ENCODE measurements around the gene GNAL.

Gene GNAL

DNA sequence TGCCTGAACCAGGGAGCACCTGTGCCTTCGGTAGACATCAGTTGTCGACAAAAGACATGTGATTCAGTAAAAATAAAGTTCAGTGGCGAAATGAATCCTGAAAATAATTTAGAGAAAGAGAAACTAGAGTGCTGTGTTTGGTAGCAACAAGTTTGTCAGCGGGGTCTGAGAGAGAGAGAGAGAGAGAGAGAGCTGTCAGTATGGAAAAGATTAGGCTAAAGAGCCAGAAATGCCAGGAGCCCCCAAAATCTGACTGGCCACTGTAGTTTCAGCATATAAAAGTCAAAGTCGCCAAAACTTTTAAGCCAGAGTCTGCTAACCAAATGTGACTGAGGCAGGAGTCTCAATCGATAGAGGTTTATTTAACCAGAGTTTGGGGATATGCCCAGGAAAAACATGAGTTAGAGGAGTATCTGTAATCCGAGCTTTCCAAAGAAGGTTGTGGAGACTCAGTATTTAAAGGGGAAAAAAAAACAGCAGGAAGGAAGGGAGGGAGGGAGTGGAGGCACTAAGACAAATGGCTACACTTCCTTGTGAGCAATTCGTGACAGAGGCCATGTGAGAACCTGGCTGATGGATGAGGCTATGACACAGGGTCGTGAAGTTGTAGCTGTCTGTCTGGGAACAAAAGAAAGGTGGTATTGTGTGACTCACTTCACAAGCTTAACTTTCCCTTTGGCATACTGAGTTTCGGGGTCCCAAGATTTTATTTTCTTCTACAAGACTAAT is 20.5 kb upstream of the GNAL start:
- Histone ChIP-seq H3K27me3 (replicated peaks; ENCODE audit: control insufficient read depth, insufficient read depth, low read length, poor library complexity, severe bottlenecking) (no peaks in the 10 kb centered on the region), H3K4me1 (ENCODE audit: control insufficient read depth, insufficient read depth, low read length, poor library complexity, severe bottlenecking) (no peaks in the 10 kb centered on the region), H3K27ac (ENCODE audit: insufficient read depth, low read length, poor library complexity, severe bottlenecking) (no peak overlapping the region), H3K4me3 (ENCODE audit: insufficient read depth, low read depth, low read length, poor library complexity, severe bottlenecking) (no peak overlapping the region), H3K36me3 (ENCODE audit: control insufficient read depth, insufficient read depth, low read length) (no peaks in the 10 kb centered on the region), H3K9me3 (ENCODE audit: control insufficient read depth, low read length) (no peaks in the 10 kb centered on the region)
- no peak for DNase-seq

- no peak for DNase-seq
- Histone ChIP-seq H3K9me3 (ENCODE audit: control insufficient read depth, low read length) (no peaks in the 10 kb centered on the region), H3K27ac (ENCODE audit: insufficient read depth, low read length, poor library complexity, severe bottlenecking) (no peak overlapping the region)
Observed at GRCh38 chr18:11669271-11669947, 19.7 kb upstream of the GNAL start.

GRCh38 chr18:11669948-11670275 is 19.2 kb upstream of the GNAL start:
- no peaks in the 10 kb centered on the region for H3K4me1 ChIP-seq (ENCODE audit: control insufficient read depth, insufficient read depth, low read length, poor library complexity, severe bottlenecking)
- no peak overlapping the region for H3K4me3 ChIP-seq (ENCODE audit: insufficient read depth, low read depth, low read length, poor library complexity, severe bottlenecking)
- no peaks in the 10 kb centered on the region for H3K36me3 ChIP-seq (ENCODE audit: control insufficient read depth, insufficient read depth, low read length)
- no peaks in the 10 kb centered on the region for H3K9me3 ChIP-seq (ENCODE audit: control insufficient read depth, low read length)
- no peak for DNase-seq
- no peaks in the 10 kb centered on the region for H3K27me3 ChIP-seq (replicated peaks; ENCODE audit: control insufficient read depth, insufficient read depth, low read length, poor library complexity, severe bottlenecking)
- H3K27ac ChIP-seq (ENCODE audit: insufficient read depth, low read length, poor library complexity, severe bottlenecking): no peak overlapping the region

More at GRCh38 chr18:11669271-11669947, 19.7 kb upstream of the GNAL start:
- Histone ChIP-seq H3K27me3 (replicated peaks; ENCODE audit: control insufficient read depth, insufficient read depth, low read length, poor library complexity, severe bottlenecking) (no peaks in the 10 kb centered on the region), H3K4me3 (ENCODE audit: insufficient read depth, low read depth, low read length, poor library complexity, severe bottlenecking) (no peak overlapping the region), H3K4me1 (ENCODE audit: control insufficient read depth, insufficient read depth, low read length, poor library complexity, severe bottlenecking) (no peaks in the 10 kb centered on the region), H3K36me3 (ENCODE audit: control insufficient read depth, insufficient read depth, low read length) (no peaks in the 10 kb centered on the region)

DNA sequence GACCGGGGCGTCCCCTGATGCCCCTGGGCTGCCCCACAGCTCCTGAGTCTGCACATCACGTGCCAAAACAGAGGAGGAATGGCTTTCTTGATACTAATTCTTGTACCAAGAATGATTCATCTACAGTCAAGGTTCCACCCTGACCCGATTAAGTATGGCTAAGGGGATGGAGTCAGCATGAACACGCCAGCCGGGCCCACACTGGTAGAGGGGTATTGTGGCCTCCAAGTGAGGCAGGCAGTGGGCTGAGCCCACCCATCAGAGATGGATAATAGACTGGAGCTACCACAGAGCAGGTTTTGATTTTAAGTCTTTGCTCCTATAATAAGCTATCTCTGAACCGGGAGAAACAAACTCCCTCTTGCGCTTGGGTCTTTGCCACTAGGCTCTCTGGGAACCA is 17.9 kb upstream of the GNAL start:
- Histone ChIP-seq H3K4me1 (ENCODE audit: control insufficient read depth, insufficient read depth, low read length, poor library complexity, severe bottlenecking) (no peaks in the 10 kb centered on the region), H3K27me3 (replicated peaks; ENCODE audit: control insufficient read depth, insufficient read depth, low read length, poor library complexity, severe bottlenecking) (no peaks in the 10 kb centered on the region), H3K27ac (ENCODE audit: insufficient read depth, low read length, poor library complexity, severe bottlenecking) (no peak overlapping the region), H3K36me3 (ENCODE audit: control insufficient read depth, insufficient read depth, low read length) (no peaks in the 10 kb centered on the region), H3K9me3 (ENCODE audit: control insufficient read depth, low read length) (no peaks in the 10 kb centered on the region), H3K4me3 (ENCODE audit: insufficient read depth, low read depth, low read length, poor library complexity, severe bottlenecking) (no peak overlapping the region)
- DNase-seq: no peak

DNA sequence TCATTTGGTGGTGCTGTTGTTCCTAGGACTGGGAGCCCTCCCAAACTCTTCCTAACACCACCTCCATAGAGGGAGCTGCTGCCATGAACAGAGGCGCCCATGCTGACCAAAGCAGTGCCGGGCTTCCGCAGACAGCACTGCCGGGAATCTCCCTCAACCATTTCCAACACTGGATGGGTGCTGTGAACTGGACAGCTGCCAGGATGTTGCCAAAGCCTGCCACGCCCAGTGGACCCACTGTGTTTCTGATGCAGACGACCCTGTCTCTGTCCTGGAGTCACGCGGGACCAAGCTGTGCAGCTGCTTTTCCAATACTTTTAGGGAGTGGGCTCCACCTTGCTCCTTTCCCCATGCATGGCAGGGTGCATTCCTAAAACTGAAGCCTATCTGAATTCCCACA is 16.9 kb upstream of the GNAL start:
- Histone ChIP-seq H3K9me3 (ENCODE audit: control insufficient read depth, low read length) (no peaks in the 10 kb centered on the region), H3K27ac (ENCODE audit: insufficient read depth, low read length, poor library complexity, severe bottlenecking) (no peak overlapping the region), H3K27me3 (replicated peaks; ENCODE audit: control insufficient read depth, insufficient read depth, low read length, poor library complexity, severe bottlenecking) (no peaks in the 10 kb centered on the region), H3K4me1 (ENCODE audit: control insufficient read depth, insufficient read depth, low read length, poor library complexity, severe bottlenecking) (no peaks in the 10 kb centered on the region), H3K4me3 (ENCODE audit: insufficient read depth, low read depth, low read length, poor library complexity, severe bottlenecking) (no peak overlapping the region), H3K36me3 (ENCODE audit: control insufficient read depth, insufficient read depth, low read length) (no peaks in the 10 kb centered on the region)
- DNase-seq: no peak

GRCh38 chr18:11672846-11673454 is 16.1 kb upstream of the GNAL start:
- Histone ChIP-seq H3K36me3 (ENCODE audit: control insufficient read depth, insufficient read depth, low read length) (no peaks in the 10 kb centered on the region), H3K4me3 (ENCODE audit: insufficient read depth, low read depth, low read length, poor library complexity, severe bottlenecking) (no peak overlapping the region), H3K9me3 (ENCODE audit: control insufficient read depth, low read length) (no peaks in the 10 kb centered on the region), H3K27me3 (replicated peaks; ENCODE audit: control insufficient read depth, insufficient read depth, low read length, poor library complexity, severe bottlenecking) (no peaks in the 10 kb centered on the region), H3K4me1 (ENCODE audit: control insufficient read depth, insufficient read depth, low read length, poor library complexity, severe bottlenecking) (no peaks in the 10 kb centered on the region), H3K27ac (ENCODE audit: insufficient read depth, low read length, poor library complexity, severe bottlenecking) (no peak overlapping the region)
- DNase-seq: no peak

DNA sequence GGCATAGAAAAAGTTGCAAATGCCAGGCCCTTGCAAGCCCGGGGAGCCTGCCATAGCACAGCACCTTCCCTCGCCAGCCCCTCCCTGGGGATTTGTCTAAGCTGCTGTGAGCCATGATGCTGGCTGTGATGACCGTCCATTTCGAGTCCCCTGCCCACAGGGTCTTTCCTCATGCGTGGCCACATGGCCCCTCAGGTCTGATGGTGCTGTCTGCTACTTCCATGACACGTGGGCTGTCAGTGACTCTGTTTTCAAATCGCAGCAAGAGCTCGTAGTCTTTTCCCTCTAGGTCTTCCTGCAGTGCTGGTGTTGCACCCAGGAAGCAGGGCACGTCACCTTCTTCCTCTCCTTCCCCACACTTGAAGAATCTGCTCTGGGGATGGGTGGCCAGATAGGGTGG is 15.5 kb upstream of the GNAL start:
- no peak for DNase-seq
- no peaks in the 10 kb centered on the region for H3K9me3 ChIP-seq (ENCODE audit: control insufficient read depth, low read length)
- H3K36me3 ChIP-seq (ENCODE audit: control insufficient read depth, insufficient read depth, low read length): no peaks in the 10 kb centered on the region
- no peaks in the 10 kb centered on the region for H3K4me1 ChIP-seq (ENCODE audit: control insufficient read depth, insufficient read depth, low read length, poor library complexity, severe bottlenecking)
- no peak overlapping the region for H3K27ac ChIP-seq (ENCODE audit: insufficient read depth, low read length, poor library complexity, severe bottlenecking)
- no peak overlapping the region for H3K4me3 ChIP-seq (ENCODE audit: insufficient read depth, low read depth, low read length, poor library complexity, severe bottlenecking)
- H3K27me3 ChIP-seq (replicated peaks; ENCODE audit: control insufficient read depth, insufficient read depth, low read length, poor library complexity, severe bottlenecking): no peaks in the 10 kb centered on the region

DNA sequence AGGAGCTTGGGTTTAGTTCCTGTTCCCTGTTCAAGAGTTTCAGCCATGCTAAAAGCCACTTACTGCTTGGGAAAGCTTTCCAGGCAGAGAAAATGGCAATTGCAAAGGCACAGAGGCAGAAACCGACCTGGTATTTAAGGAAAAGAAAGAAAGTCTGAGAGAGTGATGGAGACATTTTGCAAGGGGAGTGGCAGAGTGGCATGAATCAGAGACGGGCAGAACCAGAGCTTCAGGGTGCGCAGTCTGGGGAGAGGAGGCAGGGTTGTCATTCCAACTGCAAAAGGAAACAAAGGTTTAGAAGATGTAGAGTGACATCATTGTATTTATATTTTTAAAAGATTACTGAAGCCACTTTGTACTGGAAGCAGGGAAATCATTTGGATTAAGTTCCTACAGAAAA is 14.9 kb upstream of the GNAL start:
- DNase-seq: no peak
- no peak overlapping the region for H3K4me3 ChIP-seq (ENCODE audit: insufficient read depth, low read depth, low read length, poor library complexity, severe bottlenecking)
- no peak overlapping the region for H3K27ac ChIP-seq (ENCODE audit: insufficient read depth, low read length, poor library complexity, severe bottlenecking)
- H3K36me3 ChIP-seq (ENCODE audit: control insufficient read depth, insufficient read depth, low read length): no peaks in the 10 kb centered on the region
- H3K4me1 ChIP-seq (ENCODE audit: control insufficient read depth, insufficient read depth, low read length, poor library complexity, severe bottlenecking): no peaks in the 10 kb centered on the region
- H3K9me3 ChIP-seq (ENCODE audit: control insufficient read depth, low read length): no peaks in the 10 kb centered on the region
- no peaks in the 10 kb centered on the region for H3K27me3 ChIP-seq (replicated peaks; ENCODE audit: control insufficient read depth, insufficient read depth, low read length, poor library complexity, severe bottlenecking)

GRCh38 chr18:11676386-11676785 is 12.7 kb upstream of the GNAL start:
- H3K27me3 ChIP-seq (replicated peaks; ENCODE audit: control insufficient read depth, insufficient read depth, low read length, poor library complexity, severe bottlenecking): no peaks in the 10 kb centered on the region
- H3K9me3 ChIP-seq (ENCODE audit: control insufficient read depth, low read length): no peaks in the 10 kb centered on the region
- H3K4me1 ChIP-seq (ENCODE audit: control insufficient read depth, insufficient read depth, low read length, poor library complexity, severe bottlenecking): no peaks in the 10 kb centered on the region
- no peak overlapping the region for H3K27ac ChIP-seq (ENCODE audit: insufficient read depth, low read length, poor library complexity, severe bottlenecking)
- no peak for DNase-seq
- no peak overlapping the region for H3K4me3 ChIP-seq (ENCODE audit: insufficient read depth, low read depth, low read length, poor library complexity, severe bottlenecking)
- no peaks in the 10 kb centered on the region for H3K36me3 ChIP-seq (ENCODE audit: control insufficient read depth, insufficient read depth, low read length)

- no peak overlapping the region for H3K4me3 ChIP-seq (ENCODE audit: insufficient read depth, low read depth, low read length, poor library complexity, severe bottlenecking)
- H3K27me3 ChIP-seq (replicated peaks; ENCODE audit: control insufficient read depth, insufficient read depth, low read length, poor library complexity, severe bottlenecking): no peaks in the 10 kb centered on the region
- no peaks in the 10 kb centered on the region for H3K36me3 ChIP-seq (ENCODE audit: control insufficient read depth, insufficient read depth, low read length)
- no peaks in the 10 kb centered on the region for H3K4me1 ChIP-seq (ENCODE audit: control insufficient read depth, insufficient read depth, low read length, poor library complexity, severe bottlenecking)
- no peak overlapping the region for H3K27ac ChIP-seq (ENCODE audit: insufficient read depth, low read length, poor library complexity, severe bottlenecking)
- DNase-seq: no peak
- no peaks in the 10 kb centered on the region for H3K9me3 ChIP-seq (ENCODE audit: control insufficient read depth, low read length)
Observed at GRCh38 chr18:11676867-11677266, 12.2 kb upstream of the GNAL start.

Data from effector memory CD4-positive, alpha-beta T cell (primary cell).